Chondrocyte (in vitro differentiated cells): ENCODE measurements around the gene PLEKHA3. TPM values are rescaled to one million over a fixed set of nuclear protein-coding genes. Genes with fewer than 3 reads are reported as not detected.

Experiments
- DNase-seq: peaks from one replicate; pipeline ENCODE4 v3.0.0; 2021; ENCODE audit warnings: mixed read lengths, low spot score
- H3K27ac Mint-ChIP-seq: one replicate; pipeline ENCODE4 v1.8.0; 2021; ENCODE audit warnings: mild to moderate bottlenecking, moderate library complexity, mixed read lengths; ENCODE audit not compliant: unreplicated experiment
- H3K27me3 Mint-ChIP-seq: 2 replicates; pipeline ENCODE4 v1.8.0; 2021; ENCODE audit warnings: low read depth, mixed read lengths
- H3K36me3 Mint-ChIP-seq: 2 replicates; pipeline ENCODE4 v1.8.0; 2021; ENCODE audit warnings: low read depth, mixed read lengths
- H3K4me1 Mint-ChIP-seq: 2 replicates; pipeline ENCODE4 v1.8.0; 2021; ENCODE audit warnings: low read depth, mild to moderate bottlenecking, mixed read lengths
- H3K4me3 Mint-ChIP-seq: one replicate; pipeline ENCODE4 v1.8.0; 2021; ENCODE audit warnings: mild to moderate bottlenecking, moderate library complexity, mixed read lengths; ENCODE audit not compliant: unreplicated experiment
- H3K9me3 Mint-ChIP-seq: 2 replicates; pipeline ENCODE4 v1.8.0; 2021; ENCODE audit warnings: low read depth, mixed read lengths
- total RNA-seq: library from RNA; stranded (reverse); gene quantifications from 3 replicates; pipeline ENCODE4 v1.2.1, GENCODE V29; 2021
- TF ChIP-seq, protein P1 (sequence below): fragments of 200-600 bp; sonication (generic); IDR thresholded peaks from 2 replicates; pipeline ENCODE4 v1.5.0; 2021; ENCODE audit warnings: antibody characterized with exemption, mild to moderate bottlenecking, moderate library complexity

The PLEKHA3 gene
- total RNA-seq, 1 donor from 2014 or later, result 39.4 TPM

- H3K4me3 Mint-ChIP-seq, result no peak overlapping the region
- H3K4me1 Mint-ChIP-seq, result peaks cover 40% of the 10 kb centered on the region
- TF ChIP-seq, protein P1, sequence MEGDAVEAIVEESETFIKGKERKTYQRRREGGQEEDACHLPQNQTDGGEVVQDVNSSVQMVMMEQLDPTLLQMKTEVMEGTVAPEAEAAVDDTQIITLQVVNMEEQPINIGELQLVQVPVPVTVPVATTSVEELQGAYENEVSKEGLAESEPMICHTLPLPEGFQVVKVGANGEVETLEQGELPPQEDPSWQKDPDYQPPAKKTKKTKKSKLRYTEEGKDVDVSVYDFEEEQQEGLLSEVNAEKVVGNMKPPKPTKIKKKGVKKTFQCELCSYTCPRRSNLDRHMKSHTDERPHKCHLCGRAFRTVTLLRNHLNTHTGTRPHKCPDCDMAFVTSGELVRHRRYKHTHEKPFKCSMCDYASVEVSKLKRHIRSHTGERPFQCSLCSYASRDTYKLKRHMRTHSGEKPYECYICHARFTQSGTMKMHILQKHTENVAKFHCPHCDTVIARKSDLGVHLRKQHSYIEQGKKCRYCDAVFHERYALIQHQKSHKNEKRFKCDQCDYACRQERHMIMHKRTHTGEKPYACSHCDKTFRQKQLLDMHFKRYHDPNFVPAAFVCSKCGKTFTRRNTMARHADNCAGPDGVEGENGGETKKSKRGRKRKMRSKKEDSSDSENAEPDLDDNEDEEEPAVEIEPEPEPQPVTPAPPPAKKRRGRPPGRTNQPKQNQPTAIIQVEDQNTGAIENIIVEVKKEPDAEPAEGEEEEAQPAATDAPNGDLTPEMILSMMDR, result no peak
- no peaks in the 10 kb centered on the region for H3K27me3 Mint-ChIP-seq
- DNase-seq, result no peak
- H3K36me3 Mint-ChIP-seq, result no peaks in the 10 kb centered on the region
- no peaks in the 10 kb centered on the region for H3K9me3 Mint-ChIP-seq
- no peak overlapping the region for H3K27ac Mint-ChIP-seq
These were observed 5.7 kb upstream of the PLEKHA3 start for GRCh38 chr2:178474560-178474959.

GRCh38 chr2:178476477-178476876 lies 3.8 kb upstream of the PLEKHA3 start:
- Mint-ChIP-seq H3K36me3 (no peaks in the 10 kb centered on the region), H3K27ac (no peak overlapping the region)

GRCh38 chr2:178477443-178478129 lies 2.7 kb upstream of the PLEKHA3 start:
- Mint-ChIP-seq H3K4me1 (peaks cover 56% of the 10 kb centered on the region), H3K9me3 (no peaks in the 10 kb centered on the region), H3K27ac (peak overlapping the region; percentile 99), H3K36me3 (no peaks in the 10 kb centered on the region), H3K27me3 (no peaks in the 10 kb centered on the region), H3K4me3 (peak overlapping the region; percentile 97)
- TF ChIP-seq, protein P1, result no peak
- no peak for DNase-seq

More at GRCh38 chr2:178476477-178476876, 3.8 kb upstream of the PLEKHA3 start:
- TF ChIP-seq, protein P1, result no peak
- Mint-ChIP-seq H3K4me1 (peaks cover 45% of the 10 kb centered on the region), H3K27me3 (no peaks in the 10 kb centered on the region), H3K4me3 (no peak overlapping the region), H3K9me3 (no peaks in the 10 kb centered on the region)
- no peak for DNase-seq

DNA sequence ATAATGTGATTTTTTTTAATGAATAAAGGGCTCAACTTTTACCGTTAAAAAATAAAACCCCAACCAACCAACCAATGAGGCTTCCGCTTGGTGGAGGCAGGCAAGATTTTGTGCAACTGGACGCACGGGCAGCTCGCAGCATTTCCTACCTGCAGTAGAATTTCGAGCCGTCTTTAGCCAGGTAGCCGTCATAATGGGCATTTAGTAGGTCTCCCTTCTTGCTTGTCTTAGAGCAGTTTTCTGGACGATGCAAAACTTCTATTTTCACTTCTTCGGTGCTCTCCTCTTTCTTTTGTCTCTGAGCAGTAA lies 2.2 kb upstream of the PLEKHA3 start:
- Mint-ChIP-seq H3K4me3 (peak overlapping the region; percentile 97), H3K27me3 (no peaks in the 10 kb centered on the region), H3K36me3 (no peaks in the 10 kb centered on the region), H3K9me3 (no peaks in the 10 kb centered on the region), H3K4me1 (peaks cover 60% of the 10 kb centered on the region), H3K27ac (peak overlapping the region; percentile 99)
- TF ChIP-seq, protein P1, result no peak
- DNase-seq, result no peak

GRCh38 chr2:178478439-178479274 lies 1.6 kb upstream of the PLEKHA3 start, which contains the start of gene FKBP7:
FKBP7 (minus strand) TSS chr2:178478600; CDS start chr2:178478499, 101 bp downstream.
- Mint-ChIP-seq H3K4me1 (peaks cover 57% of the 10 kb centered on the region), H3K27ac (peak within 1 kb of the TSS; percentile 99)

More at GRCh38 chr2:178478439-178479274, 1.6 kb upstream of the PLEKHA3 start, which contains the start of gene FKBP7:
- H3K9me3 Mint-ChIP-seq, result no peaks in the 10 kb centered on the region
- no peak for DNase-seq
- H3K27me3 Mint-ChIP-seq, result no peaks in the 10 kb centered on the region
- H3K4me3 Mint-ChIP-seq, result peak within 1 kb of the TSS; percentile 97
- no peaks in the 10 kb centered on the region for H3K36me3 Mint-ChIP-seq
- TF ChIP-seq, protein P1, result peak; percentile 81
